CD4-positive, alpha-beta T cell treated with Interleukin-10 for 1 hour (primary cell): ENCODE results near the gene CACNG8.
"Not testable (repeated sequence)": the region's sequence is repeated elsewhere in the genome, so short reads cannot be mapped to it uniquely, and the experiment has no call there.

Experiments used
- DNase-seq: peaks from one replicate; pipeline ENCODE4 v3.0.0-alpha.2; 2020

Gene CACNG8

DNA sequence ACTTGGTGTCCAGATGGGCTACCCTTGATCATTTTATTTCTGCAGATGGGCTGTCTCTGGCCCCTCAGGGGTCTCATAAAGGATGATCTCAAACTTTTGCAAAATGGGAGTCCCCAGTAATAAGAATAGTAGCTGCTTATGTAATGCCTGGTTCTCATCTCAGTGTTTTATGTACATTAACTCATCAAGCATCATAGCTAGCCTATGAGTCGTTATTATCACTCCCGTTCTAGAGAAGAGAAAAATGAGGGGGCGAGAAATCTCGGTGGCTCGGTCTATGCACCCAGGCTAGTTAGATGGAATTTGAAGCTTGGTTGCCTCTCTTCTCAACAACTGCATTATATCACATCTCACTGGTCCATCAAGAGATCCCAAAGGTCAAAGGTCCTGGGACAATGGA, 32.1 kb downstream of the CACNG8 start:
- DNase-seq: no peak

DNA sequence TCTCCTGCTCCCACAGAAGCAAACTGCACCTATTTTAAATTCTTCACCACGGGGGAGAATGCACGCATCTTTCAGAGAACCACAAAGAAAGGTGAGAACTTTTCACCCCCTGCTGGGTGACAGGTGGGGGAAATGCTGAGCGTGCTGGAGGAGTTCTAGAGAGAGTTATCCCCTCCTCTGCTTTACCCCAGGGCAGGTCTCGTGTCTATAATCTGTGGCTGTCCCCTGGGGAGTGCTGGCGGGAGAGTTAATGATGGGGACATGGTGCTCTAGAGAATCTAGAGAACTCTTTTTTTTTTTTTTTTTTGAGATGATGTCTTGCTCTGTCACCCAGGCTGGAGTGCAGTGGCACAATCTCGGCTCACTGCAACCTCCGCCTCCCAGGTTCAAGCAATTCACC, 35.5 kb downstream of the CACNG8 start:
- DNase-seq: no peak

DNA sequence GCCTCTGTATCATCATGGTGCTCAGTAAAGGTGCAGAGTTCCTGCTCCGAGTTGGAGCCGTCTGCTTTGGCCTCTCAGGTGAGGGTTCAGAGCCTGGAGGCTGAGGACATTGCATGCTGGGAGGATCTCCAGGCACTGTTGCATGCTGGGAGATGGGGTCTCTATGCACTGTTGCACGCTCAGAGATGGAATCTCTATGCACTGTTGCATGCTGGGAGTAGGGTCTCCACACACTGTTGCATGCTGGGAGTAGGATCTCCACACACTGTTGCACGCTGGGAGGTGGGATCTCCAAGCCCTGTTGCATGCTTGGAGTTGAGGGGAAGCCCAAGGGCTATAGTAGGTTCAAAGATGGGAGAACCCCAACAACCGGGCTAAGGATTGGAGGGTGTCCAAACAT, 37.0 kb downstream of the CACNG8 start:
- no peak for DNase-seq

DNA sequence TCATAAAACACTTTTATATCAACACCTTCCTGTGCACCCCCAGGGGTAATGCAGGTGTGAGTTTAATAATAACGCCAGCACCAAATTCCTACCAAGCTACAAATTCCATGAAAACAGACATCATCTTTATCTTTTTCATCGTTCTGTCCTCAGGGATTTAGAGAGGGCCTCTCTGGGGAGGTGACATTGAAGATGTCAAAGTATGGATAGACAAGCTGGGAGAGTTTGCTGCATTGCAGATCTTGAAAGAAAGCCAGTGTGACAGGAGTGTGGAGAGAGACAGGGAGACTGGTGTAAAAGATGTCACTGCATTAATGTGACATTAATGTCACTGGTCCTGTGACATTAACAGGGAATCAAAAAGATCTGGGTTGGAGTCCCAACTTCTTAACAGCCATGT, 38.8 kb downstream of the CACNG8 start:
- DNase-seq: no peak

DNA sequence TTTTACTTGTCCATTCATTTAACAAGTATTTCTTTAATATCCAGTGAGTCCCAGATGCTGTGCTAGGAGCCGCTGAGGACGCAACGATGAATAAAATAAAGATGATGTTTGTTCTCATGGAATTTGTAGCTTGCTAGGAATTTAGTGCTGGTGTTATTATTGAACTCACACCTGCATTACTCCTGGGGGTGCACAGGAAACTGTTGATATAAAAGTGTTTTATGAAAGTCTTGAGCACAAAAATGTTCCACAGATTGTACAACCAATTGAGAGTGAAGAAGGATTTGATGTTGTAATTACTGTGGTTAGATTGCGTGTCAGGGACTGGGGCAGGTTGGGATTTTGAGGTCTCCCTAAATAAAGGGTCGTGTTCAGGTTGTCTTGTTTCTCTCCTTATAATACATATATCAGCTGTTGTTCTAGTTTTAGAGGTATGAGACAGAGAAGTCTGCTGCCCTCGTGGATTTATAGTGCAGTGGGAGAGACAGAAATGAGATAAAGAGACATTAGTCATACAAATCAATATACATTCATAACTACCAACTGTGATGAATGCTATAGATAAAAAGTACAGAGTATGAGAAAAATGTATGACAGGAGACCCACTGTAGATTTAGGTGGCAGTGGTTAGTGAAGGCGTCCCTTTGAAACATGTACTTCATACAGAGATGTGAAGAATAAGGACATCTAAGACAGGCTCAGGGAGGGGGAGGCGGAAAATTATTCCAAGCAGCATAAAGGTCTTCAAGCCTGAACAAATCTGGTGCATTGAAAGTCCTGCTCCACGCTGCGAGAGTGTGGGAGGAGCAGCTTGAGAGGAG, 40.0 kb downstream of the CACNG8 start:
- DNase-seq: no peak

DNA sequence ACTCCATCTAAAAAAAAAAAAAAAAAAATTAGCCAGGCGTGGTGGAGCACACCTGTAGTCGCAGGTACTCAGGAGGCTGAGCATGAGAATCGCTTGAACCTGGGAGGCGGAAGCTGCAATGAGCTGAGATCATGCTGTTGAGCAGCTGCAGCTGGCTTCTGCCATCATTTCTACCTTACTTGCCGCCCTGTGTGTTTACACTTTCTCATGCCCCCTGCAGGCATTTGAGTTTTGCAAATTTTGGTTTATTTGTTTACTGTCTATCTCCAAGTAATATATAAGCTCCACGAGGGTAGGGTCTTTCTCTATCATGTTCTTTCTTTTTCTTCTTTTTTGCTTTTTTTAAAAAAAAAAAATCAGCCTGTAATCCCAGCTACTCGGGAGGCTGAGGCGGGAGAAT, 46.7 kb downstream of the CACNG8 start:
- DNase-seq: no peak

DNA sequence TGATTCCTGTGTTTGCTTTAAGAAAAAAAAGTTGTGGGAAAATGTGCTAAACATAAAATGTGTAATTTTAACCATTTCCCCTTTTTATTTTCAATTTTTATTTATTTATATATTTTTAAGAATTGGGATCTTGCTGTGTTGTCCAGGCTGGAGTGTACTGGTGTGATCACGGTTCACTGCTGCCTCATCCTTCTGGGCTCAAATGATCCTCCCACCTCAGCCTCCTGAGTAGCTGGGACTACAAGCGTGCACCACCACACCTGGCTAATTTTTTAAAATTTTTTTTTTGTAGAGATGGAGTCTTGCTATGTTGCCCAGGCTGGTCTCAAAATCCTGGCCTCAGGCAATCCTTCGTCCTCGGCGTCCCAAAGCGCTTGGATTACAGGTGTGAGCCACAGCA, 47.7 kb downstream of the CACNG8 start:
- no peak for DNase-seq

DNA sequence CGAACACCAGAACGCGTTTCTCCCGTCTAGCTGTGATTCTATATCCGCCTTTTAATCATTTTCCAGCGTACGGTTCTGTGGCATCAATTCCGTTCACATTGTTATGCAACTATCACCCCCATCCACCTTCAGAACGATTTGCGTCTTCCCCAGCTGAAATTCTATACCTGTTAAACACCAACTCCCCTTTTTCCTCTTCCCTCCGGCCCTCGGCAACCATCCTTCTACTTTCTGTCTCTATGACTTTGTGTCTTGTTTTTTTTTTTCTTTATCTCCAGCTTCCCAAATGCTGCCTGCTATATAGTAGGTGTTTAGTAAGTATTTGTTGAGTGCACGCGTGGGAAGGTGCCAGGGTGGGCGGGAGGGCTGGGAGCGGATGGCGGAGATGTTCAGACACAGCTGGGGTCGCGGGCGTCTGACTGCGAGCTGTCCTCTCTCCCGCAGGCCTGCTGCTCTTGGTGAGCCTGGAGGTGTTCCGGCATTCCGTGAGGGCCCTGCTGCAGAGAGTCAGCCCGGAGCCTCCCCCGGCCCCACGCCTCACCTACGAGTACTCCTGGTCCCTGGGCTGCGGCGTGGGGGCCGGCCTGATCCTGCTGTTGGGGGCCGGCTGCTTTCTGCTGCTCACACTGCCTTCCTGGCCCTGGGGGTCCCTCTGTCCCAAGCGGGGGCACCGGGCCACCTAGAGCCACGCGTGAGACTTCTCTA, 48.9 kb downstream of the CACNG8 start:
- no peak for DNase-seq

DNA sequence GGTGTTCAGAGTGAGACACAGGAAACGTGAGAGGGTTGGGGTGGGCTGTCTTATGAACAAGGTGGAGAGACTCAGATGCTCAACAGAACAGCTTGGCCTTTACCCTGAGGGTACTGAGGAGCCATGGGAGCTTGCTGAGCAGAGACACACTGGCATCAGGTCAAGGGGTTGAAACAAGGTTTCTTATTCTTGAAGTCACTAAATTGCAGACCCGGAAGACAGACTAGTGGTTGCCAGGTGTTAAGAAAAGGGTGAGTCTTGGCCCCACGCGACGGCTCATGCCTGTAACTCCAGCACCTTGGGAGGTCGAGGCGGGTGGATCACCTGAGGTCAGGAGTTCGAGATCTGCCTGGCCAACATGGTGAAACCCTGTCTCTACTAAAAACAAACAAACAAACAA, 51.1 kb downstream of the CACNG8 start:
- no peak for DNase-seq

DNA sequence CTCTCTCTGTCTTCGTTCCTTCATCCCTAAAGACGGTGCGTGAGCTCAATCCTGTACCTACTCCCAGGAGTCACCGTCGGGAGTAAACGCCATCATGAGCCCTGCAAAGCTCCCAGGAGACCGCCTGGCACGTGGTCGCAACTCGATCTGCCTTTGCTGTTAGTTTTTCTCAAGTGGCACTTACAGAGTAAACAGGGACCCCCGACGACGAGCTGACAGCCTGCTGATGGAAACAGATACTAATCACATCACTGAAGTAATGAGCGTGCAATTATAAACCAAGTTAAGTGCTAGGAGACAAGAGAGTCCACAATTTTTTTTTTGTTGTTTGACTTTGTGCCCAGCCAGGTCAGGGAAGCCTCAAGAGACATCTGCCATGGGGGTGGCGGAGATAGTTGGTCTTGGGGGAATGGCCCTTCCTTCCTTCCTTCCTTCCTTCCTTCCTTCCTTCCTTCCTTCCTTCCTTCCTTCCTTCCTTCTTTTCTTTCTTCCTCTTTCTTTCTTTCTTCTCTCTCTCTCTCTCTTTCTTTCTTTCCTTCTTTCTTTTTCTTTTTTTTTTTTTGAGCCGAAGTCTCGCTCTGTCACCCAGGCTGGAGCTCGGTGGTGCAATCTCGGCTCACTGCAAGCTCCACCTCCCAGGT, 52.3 kb downstream of the CACNG8 start:
- DNase-seq: no peak

DNA sequence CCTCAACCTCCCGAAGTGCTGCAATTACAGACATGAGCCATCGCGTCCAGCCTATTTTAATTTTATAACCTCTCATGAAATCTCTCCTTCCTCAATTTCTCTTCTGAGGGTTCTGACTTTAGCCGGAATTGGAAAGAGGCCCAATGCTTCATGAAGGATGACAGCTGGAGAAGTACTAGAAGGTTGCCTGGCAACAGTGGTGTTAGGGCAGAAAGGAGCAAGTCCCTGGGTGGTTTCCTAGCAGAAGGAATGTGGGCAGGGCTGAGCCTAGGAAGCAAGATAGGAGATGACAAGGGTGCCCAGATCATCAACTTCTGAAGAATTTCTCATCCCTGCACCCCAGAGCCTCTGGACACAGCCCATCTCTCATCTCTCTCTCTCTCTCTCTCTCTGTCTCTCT, 54.5 kb downstream of the CACNG8 start:
- DNase-seq: no peak

DNA sequence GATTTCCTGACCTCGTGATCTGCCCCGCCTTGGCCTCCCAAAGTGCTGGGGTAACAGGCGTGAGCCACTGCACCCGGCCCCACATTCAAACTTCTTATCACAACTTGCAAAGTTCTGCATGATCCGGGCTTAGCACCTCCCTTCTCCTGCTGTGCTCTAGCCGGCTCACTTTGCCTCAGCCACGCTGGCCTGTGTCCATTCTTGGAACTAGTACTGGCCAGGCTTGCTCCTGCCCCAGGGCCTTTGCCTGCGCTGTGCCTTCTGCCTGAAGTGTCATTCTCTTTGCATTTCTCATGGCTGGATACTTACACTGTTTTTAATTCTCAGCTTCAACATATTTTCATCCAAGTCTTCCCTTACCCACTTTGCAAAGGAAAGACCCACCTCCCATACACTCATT, 58.6 kb downstream of the CACNG8 start:
- DNase-seq: no peak

DNA sequence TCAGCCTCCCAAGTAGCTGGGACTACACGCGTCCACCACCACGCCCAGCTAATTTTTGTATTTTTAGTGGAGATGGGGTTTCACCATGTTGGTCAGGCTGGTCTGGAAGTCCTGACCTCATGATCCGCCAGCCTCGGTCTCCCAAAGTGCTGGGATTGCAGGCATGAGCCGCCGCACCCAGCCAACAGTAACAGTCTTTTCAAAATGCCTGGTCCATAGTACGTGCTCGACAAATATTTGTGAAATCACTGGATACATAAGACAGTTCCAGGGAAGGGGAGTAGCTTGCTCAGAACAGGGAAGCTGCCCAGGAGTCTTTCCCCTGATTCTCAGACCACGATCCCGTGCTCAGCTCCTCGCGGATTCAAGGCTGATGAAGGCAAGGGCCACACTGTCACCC, 59.2 kb downstream of the CACNG8 start:
- no peak for DNase-seq

DNA sequence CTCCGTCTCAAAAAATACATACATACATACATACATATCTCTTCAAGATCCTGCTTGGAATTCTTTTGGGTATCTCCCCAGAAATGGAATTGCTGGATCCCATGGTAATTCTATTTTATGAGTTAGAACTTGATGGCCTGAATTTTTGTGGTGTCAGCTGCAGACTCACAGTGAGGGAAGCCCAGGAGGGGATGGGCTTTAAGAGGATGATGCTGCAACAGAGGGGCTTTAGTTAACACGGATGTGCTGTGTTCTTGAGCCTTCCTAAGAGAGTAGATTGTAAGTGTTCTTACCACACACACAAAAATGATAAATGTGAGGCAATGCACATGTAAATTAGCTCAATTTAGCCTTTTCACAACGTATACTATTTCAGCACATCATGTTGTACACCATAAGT, 60.5 kb downstream of the CACNG8 start:
- no peak for DNase-seq

DNA sequence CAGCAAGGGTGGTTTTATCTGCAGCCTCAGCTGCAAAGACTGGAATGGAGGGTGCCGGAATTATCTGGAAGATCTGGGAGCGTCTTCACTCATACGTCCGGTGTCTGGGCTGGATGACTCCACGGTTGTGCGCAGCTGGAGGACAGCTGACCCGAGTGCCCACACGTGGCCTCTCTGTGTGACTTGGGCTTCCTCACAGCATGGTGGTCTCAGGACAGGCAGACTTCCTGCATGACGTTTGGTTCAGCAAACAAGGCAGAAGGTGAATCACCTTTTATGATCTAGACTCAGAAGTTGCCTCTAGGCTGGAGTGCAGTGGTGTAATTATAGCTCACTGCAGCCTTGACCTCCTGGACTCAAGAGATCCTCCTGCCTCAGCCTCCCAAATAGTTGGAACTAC, 61.9 kb downstream of the CACNG8 start:
- DNase-seq: no peak

DNA sequence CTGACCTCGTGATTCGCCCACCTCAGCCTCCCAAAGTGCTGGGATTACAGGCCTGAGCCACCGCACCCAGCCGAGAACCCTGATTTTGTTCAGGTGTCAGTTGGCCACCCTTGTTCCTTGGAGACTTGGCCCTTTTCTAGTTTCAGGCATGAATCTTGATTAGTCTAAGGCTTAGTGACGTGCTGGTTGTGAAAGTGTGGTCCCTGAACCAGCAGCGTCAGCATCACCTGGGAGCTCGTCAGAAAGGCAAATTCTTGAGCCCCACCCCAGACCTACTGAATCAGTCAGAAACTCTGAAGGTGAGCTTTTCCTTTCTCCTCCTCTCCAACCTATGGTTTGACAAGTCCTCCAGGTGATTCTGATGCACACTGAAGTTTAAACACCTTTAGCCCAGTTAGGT, 63.9 kb downstream of the CACNG8 start:
- DNase-seq: no peak

DNA sequence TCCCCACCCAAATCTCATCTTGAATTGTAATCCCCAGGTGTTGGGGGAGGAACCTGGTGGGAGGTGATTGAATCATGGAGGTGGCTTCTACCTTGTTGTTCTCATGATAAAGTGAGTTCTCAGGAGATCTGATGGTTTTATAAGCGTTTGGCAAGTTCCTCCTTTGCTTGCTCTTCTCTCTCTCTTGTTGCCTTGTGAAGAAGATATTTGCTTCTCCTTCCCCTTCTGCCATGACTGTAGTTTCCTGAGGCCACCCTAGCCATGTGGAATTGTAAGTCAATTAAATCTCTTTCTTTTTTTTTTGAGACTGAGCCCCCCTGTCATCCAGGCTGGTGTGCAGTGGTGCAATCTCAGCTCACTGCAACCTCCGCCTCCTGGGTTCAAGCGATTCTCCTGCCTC, 66.6 kb downstream of the CACNG8 start:
- no peak for DNase-seq

DNA sequence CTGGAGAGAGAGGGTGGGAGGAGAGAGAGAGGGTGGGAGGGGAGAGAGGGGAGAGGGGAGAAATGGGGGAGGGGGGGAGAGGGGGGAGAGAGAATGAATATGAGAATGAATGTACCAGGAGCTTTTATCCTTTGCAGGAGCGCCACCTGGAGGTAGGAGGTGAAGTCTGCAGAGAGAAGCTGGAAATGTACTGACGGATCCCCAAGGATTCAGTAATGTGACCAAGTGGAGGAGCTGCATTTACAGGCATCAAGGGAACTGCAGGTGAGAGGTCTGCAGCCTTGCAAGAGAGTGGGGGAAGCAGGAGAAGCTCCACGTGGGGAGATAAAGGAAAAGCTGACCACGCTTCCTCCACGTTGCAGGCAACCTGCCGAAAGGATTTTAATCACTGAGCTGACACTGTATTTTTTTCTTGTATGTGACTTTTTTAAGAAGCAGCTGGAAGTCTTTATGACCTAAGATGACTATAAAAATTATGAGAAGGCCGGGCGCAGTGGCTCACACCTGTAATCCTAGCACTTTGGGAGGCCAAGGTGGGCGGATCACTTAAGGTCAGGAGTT, 67.3 kb downstream of the CACNG8 start:
- peak; percentile 53 for DNase-seq

DNA sequence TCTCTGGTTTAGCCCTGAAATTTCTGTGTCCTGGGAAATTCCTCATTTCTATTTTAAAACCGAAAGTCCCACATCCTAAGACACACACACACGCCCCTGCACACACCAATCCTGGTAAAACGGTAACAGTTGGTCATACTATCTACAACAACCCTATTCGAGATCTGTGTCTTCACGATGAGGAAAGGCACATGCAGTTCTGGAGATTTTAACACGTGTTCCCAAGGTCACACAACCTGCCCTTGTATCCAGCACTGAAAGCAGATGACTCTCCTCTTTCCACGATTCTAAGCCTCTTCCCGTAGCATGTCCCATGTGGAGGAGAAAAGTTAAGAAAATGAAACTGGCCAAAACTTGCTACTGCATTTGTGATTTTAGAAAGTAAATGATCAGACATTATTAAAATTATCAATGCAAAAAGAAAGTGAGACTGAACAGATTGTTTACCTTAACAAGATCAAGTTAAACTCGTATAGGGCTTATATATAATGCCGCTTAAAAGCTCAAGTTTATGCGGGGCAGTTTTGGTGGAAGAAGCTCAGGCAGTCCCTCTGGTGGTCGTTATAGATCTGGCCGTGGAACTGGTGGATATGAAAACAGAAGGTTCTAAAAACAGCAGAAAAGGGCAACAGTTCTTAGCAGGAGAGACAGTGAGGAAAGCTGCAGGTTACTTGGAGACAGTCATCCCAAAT, 68.3 kb downstream of the CACNG8 start:
- DNase-seq: no peak

DNA sequence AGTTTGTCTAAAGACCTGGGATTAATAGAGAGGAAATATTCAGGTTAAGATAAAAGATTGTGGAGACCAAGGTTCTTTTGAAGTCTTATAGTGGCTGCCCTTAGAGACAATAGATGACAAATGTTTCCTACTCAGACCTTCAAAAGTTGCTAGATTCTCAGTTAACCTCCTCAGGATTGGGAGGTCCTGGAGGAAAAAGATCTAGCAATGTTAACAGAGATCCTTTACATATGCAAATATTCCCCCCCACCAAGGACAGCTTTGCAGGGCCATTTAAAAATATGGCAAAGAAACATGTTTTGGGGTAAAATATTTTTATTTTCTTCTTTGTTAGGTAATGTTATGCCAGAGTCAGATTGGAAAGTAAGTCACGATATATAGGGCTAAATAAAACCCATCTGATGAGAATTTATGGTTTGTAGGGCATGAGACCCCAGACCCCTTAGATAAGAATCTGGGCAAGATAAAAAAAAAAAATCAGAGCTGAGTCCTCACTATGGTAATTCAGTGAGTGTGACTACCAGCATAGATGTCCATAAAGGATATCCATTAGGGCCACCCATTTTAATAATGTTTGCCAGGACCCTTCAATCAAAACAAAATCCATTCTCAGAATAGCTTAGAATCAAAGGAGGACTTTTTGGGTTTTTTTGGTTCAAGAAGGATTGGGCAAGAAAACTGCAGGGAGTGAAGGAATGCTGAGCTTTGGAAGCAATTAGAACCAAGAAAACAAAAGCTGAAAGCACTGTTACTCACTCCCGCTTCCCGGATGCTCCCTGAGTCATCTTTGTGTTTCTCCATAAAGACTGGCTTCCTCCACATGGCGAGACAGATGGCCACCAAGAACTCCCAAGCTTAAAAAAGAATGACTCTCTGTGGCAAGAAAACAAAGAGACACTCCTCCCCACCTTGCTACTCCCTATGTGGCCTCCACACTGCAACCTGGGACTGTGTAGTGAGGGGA, 72.8 kb downstream of the CACNG8 start:
- no peak for DNase-seq

DNA sequence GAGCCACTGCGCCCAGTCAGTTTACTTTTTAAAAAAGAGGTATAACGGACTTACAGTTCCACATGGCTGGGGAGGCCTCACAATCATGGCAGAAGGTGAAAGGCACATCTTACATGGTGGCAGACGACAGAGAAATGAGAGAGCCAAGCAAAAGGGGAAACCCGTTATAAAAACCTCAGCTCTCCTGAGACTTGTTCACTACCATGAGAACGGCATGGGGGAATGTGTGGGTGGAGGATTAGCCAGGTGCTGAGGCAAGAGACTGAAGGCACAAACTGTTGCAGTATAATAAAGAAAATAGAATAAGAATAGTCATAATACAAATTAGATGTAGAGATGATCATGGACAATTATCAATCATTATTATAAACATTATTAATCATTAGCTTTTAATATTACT, 73.8 kb downstream of the CACNG8 start:
- not testable (repeated sequence) for DNase-seq
